Loucy (cell line): ENCODE data around the gene PDGFD.

Source experiments
- CTCF ChIP-seq: fragments of 200-600 bp; sonication (generic); conservative IDR thresholded peaks from 2 replicates; pipeline ENCODE4 v1.5.1; 2014; ENCODE audit warnings: mild to moderate bottlenecking, antibody characterized with exemption, low read length
- EZH2phosphoT487 ChIP-seq: fragments of 200-600 bp; IDR thresholded peaks from 2 replicates; pipeline ENCODE4 v1.6.1; 2018; ENCODE audit warnings: antibody characterized with exemption, mild to moderate bottlenecking, moderate library complexity, borderline replicate concordance

- TF ChIP-seq CTCF, result no peak
- TF ChIP-seq EZH2phosphoT487, result no peak
Observed at GRCh38 chr11:103863497-103863896, 300.4 kb downstream of the PDGFD start.
